Measurements from ENCODE around the gene CDYL2.

DNA sequence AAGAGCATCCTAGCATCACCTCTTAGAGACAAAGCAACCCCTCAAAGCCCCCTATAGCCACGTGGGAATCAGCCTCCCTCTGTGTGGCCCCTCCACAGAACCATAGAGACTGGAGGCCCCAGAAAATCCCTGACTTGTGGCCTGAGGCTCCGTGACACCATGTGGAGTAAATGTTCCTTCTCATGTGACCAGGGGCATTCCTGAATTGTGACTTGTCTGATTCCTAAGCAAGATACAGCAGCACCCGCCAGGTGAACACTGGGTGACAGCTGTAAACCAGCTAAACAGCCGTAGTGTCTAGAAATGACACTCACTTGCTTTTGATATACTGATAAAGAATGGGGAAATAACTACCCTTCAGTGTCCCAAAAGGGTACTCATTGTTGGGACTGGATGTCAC lies 184.6 kb downstream of the CDYL2 start:
- TF ChIP-seq, protein P1, sequence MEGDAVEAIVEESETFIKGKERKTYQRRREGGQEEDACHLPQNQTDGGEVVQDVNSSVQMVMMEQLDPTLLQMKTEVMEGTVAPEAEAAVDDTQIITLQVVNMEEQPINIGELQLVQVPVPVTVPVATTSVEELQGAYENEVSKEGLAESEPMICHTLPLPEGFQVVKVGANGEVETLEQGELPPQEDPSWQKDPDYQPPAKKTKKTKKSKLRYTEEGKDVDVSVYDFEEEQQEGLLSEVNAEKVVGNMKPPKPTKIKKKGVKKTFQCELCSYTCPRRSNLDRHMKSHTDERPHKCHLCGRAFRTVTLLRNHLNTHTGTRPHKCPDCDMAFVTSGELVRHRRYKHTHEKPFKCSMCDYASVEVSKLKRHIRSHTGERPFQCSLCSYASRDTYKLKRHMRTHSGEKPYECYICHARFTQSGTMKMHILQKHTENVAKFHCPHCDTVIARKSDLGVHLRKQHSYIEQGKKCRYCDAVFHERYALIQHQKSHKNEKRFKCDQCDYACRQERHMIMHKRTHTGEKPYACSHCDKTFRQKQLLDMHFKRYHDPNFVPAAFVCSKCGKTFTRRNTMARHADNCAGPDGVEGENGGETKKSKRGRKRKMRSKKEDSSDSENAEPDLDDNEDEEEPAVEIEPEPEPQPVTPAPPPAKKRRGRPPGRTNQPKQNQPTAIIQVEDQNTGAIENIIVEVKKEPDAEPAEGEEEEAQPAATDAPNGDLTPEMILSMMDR (IDR thresholded peaks at IDR 0.05) = no peak
- TF ChIP-seq POLR2A (IDR thresholded peaks at IDR 0.05; ENCODE audit: low read depth) (no peak), EP300 (IDR thresholded peaks at IDR 0.05) (no peak)
